OCI-LY7 (cell line): ENCODE measurements around the gene APLP2. TPM values are rescaled to one million over a fixed set of nuclear protein-coding genes. Genes with fewer than 3 reads are reported as not detected.

Experiments
- BruUV-seq: library from RNA; stranded (reverse); fragments of 400-500 nt; replicated peaks from 2 replicates; lab custom pipeline; 2021; lab: Mats Ljungman, UMichigan
- CTCF ChIA-PET: fragments of 300-600 bp; sonication (Branson Sonifier 250); formaldehyde crosslinking; loops from one replicate; lab custom pipeline; 2022; ENCODE audit warnings: antibody characterized with exemption; ENCODE audit not compliant: unreplicated experiment; lab: Charles Lee
- POLR2A ChIA-PET: fragments of 300-600 bp; sonication (Branson Sonifier 250); formaldehyde crosslinking; loops from one replicate; lab custom pipeline; 2022; ENCODE audit warnings: antibody characterized with exemption; lab: Charles Lee
- DNase-seq: peaks from one replicate; pipeline ENCODE4 v3.0.0-alpha.2; 2015; ENCODE audit warnings: low spot score
- H2AFZ ChIP-seq: fragments of 200-600 bp; sonication (generic), shearing (Covaris generic); 2 replicates; pipeline ENCODE4 v1.6.1; 2014; ENCODE audit warnings: mild to moderate bottlenecking, antibody characterized with exemption, low read length, moderate library complexity
- H3K27ac ChIP-seq: fragments of 200-600 bp; sonication (generic); 2 replicates; pipeline ENCODE4 v1.5.1; 2014; ENCODE audit warnings: mixed run types, low read depth, mild to moderate bottlenecking, moderate library complexity, low read length, inconsistent platforms; ENCODE audit not compliant: poor library complexity, severe bottlenecking
- H3K36me3 ChIP-seq: fragments of 200-600 bp; sonication (generic); 2 replicates; pipeline ENCODE4 v1.6.1; 2014; ENCODE audit warnings: mild to moderate bottlenecking, antibody characterized with exemption, low read length, moderate library complexity, mixed read lengths; ENCODE audit not compliant: insufficient read depth
- H3K4me1 ChIP-seq: fragments of 200-600 bp; sonication (generic); 2 replicates; pipeline ENCODE4 v1.5.1; 2014; ENCODE audit warnings: mild to moderate bottlenecking, low read length; ENCODE audit not compliant: insufficient read depth, poor library complexity, severe bottlenecking
- H3K4me2 ChIP-seq: fragments of 200-600 bp; sonication (generic); 2 replicates; pipeline ENCODE4 v1.6.1; 2014; ENCODE audit warnings: mild to moderate bottlenecking, low read length
- H3K4me3 ChIP-seq: fragments of 200-600 bp; sonication (generic); 2 replicates; pipeline ENCODE4 v1.5.1; 2014; ENCODE audit warnings: mild to moderate bottlenecking, low read depth, low read length; ENCODE audit not compliant: poor library complexity, severe bottlenecking
- H3K79me2 ChIP-seq: fragments of 200-600 bp; sonication (generic); 2 replicates; pipeline ENCODE4 v1.6.1; 2016; ENCODE audit warnings: low read depth, mild to moderate bottlenecking, low read length, moderate library complexity, mixed read lengths; ENCODE audit not compliant: insufficient read depth
- H3K9me2 ChIP-seq: fragments of 200-600 bp; sonication (generic); 2 replicates; pipeline ENCODE4 v1.6.1; 2016; ENCODE audit warnings: mild to moderate bottlenecking, low read length, mixed read lengths; ENCODE audit not compliant: insufficient read depth
- H3K9me3 ChIP-seq: fragments of 200-600 bp; sonication (generic); 2 replicates; pipeline ENCODE4 v1.6.1; 2014; ENCODE audit warnings: mild to moderate bottlenecking, mixed run types, low read length, mixed read lengths
- H4K20me1 ChIP-seq: fragments of 200-600 bp; sonication (generic); 2 replicates; pipeline ENCODE4 v1.6.1; 2014; ENCODE audit warnings: mild to moderate bottlenecking, antibody characterized with exemption, low read length, moderate library complexity, mixed read lengths; ENCODE audit not compliant: insufficient read depth
- CTCF ChIP-seq: fragments of 200-600 bp; sonication (generic); conservative IDR thresholded peaks from 2 replicates; pipeline ENCODE4 v1.5.1; 2014; ENCODE audit warnings: mild to moderate bottlenecking, antibody characterized with exemption, low read length, moderate library complexity, mixed read lengths
- EZH2phosphoT487 ChIP-seq: fragments of 200-600 bp; sonication (generic); IDR thresholded peaks from 2 replicates; pipeline ENCODE4 v1.6.1; 2018; ENCODE audit warnings: low read depth, borderline replicate concordance, mild to moderate bottlenecking, mixed run types, antibody characterized with exemption, low read length, moderate library complexity, mixed read lengths
- intact Hi-C: fragments of 100-400 bp; cut with micrococcal nuclease; formaldehyde crosslinking; loops from one replicate; pipeline ENCODE4 v1.10.0; 2022; ENCODE audit not compliant: unreplicated experiment
- total RNA-seq, 2 experiments: library from RNA; depleted of rRNA in 1 of 2; stranded (reverse); fragments of >200 nt in 1 of 2; shearing (Covaris generic) in 1 of 2; gene quantifications; 2 replicates each; pipeline ENCODE4 v1.2.3, GENCODE V29; 2014 to 2022

The APLP2 gene
- total RNA-seq, 2 experiments from 2014 or later: 147 to 284 TPM

- Histone ChIP-seq H3K79me2 (peaks cover 51% of the 10 kb centered on the region), H4K20me1 (peaks cover 27% of the 10 kb centered on the region), H3K9me2 (no peaks in the 10 kb centered on the region), H3K4me2 (peak overlapping the region; percentile 85), H3K4me1 (peaks cover 44% of the 10 kb centered on the region), H3K4me3 (peak overlapping the region; percentile 81), H3K36me3 (peaks cover 19% of the 10 kb centered on the region), H2AFZ (no peak overlapping the region), H3K27ac (peak overlapping the region; percentile 57), H3K9me3 (no peaks in the 10 kb centered on the region)
- CTCF ChIA-PET: interaction anchor here (0.5 to 1.9 kb wide), 5 partner anchors 61 to 78 kb away, joined by 4 to 11 read pairs (median 5); partner anchors contain the start of gene PRDM10
- no TSS peak for BruUV-seq
- POLR2A ChIA-PET: interaction anchor here (0.6 to 3.8 kb wide), 24 partner anchors 9 to 131 kb away, joined by 3 to 44 read pairs (median 6); partner anchors contain the start of gene PRDM10
- TF ChIP-seq EZH2phosphoT487 (no peak), CTCF (peak; percentile 43)
- intact Hi-C loops: loop anchor here (1.0 kb wide), 2 partner anchors 66 to 147 kb away; no protein-coding TSS in a partner anchor
- DNase-seq: peak; percentile 79
These were observed 583 bp downstream of the APLP2 start for GRCh38 chr11:130070109-130070845.

GRCh38 chr11:130070846-130071200 lies 1.1 kb downstream of the APLP2 start:
- no TSS peak for BruUV-seq

More at GRCh38 chr11:130070846-130071200, 1.1 kb downstream of the APLP2 start:
- Histone ChIP-seq H3K27ac (peak overlapping the region; percentile 57), H3K9me3 (no peaks in the 10 kb centered on the region), H3K4me3 (peak overlapping the region; percentile 81), H2AFZ (no peak overlapping the region), H3K4me1 (peaks cover 41% of the 10 kb centered on the region), H3K9me2 (no peaks in the 10 kb centered on the region), H4K20me1 (peaks cover 31% of the 10 kb centered on the region), H3K36me3 (peaks cover 24% of the 10 kb centered on the region), H3K79me2 (peaks cover 56% of the 10 kb centered on the region), H3K4me2 (peak overlapping the region; percentile 85)
- ChIA-PET CTCF (interaction anchor here (0.5 to 2.2 kb wide), 8 partner anchors 16 to 98 kb away, joined by 3 to 11 read pairs (median 5); partner anchors contain the start of gene PRDM10), POLR2A (interaction anchor here (0.6 to 3.8 kb wide), 31 partner anchors 9 to 1633 kb away, joined by 3 to 44 read pairs (median 5); partner anchors contain the start of gene PRDM10)
- no peak for TF ChIP-seq CTCF
- intact Hi-C loops: loop anchor here (1.0 kb wide), 4 partner anchors 48 to 148 kb away; no protein-coding TSS in a partner anchor
- DNase-seq: peak; percentile 48
